Left cardiac atrium (tissue), 4 donors: Measurements from ENCODE around the gene MEIOB. TPM values are rescaled to one million over a fixed set of nuclear protein-coding genes. Genes with fewer than 3 reads are reported as not detected.
"Not testable (repeated sequence)": the region's sequence is repeated elsewhere in the genome, so short reads cannot be mapped to it uniquely, and the experiment has no call there.

ENCODE experiments used
- ATAC-seq, 2 donors: fragments of 200-7000 bp; cut with Tn5 transposase; one replicate each; pipeline ENCODE4 v1.9.1; 2020; ENCODE audit warnings: mild to moderate bottlenecking in 2 of 2, moderate library complexity in 2 of 2
- DNase-seq: peaks from one replicate; pipeline ENCODE4 v3.0.0-alpha.2; 2020
- intact Hi-C, 2 donors: fragments of 100-400 bp; cut with DNase I; formaldehyde crosslinking; loops; one replicate each; pipeline versions ENCODE4 v1.14.1 to v1.15.1; 2022 to 2023
- total RNA-seq, 2 donors: library from RNA; stranded (reverse); fragmentation: NEBNext Ultra II Directional; extraction: Animal tissue kit (Norgen Biotek cat#: 25700); gene quantifications; one replicate each; pipeline ENCODE4 v1.2.1, GENCODE V29; 2021
- donor health status: DM: no; HTN: yes; CAD: no.
- donor health status: DM: no; HTN: yes; CAD: no; lungs with severe emphysema.
- donor health status: DM: yes; HTN: yes; CAD: no.
- donor health status: Dilated cardiomyopathy.

Gene MEIOB
- total RNA-seq, 2 donors from 2014 or later = 0.18 to 0.21 TPM

GRCh38 chr16:1818873-1819525 lies 53.0 kb downstream of the MEIOB start:
- ATAC-seq (no peak), DNase-seq (no peak)
- intact Hi-C loops = no loop called here

- ATAC-seq (peak in 1 of 2 donors; percentile 6), DNase-seq (no peak)
- intact Hi-C loops = no loop called here
Measured at GRCh38 chr16:1818204-1818872, 53.6 kb downstream of the MEIOB start.

GRCh38 chr16:1817716-1818115 lies 54.2 kb downstream of the MEIOB start:
- intact Hi-C loops = no loop called here
- ATAC-seq = no peak
- no peak for DNase-seq

DNA sequence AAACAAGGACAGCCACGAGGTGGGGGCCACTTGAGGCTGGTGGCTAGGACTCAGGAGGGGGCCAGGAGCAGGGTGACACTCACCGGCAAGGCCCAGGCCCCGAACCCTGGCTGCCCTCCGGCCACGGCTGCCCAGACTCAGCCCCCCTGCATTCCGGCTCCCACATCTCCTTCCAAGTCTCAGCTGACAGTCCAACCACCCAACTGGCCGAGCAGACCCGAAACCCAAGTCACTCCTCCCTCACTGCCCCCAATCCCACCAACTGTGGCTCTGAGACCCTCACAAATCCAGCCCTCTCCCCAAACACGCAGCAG lies 54.7 kb downstream of the MEIOB start:
- intact Hi-C loops = no loop called here
- DNase-seq (no peak), ATAC-seq (no peak)

GRCh38 chr16:1816396-1817275 lies 55.3 kb downstream of the MEIOB start:
- no peak for ATAC-seq
- DNase-seq = no peak
- intact Hi-C loops = no loop called here

GRCh38 chr16:1815461-1815860 lies 56.5 kb downstream of the MEIOB start:
- intact Hi-C loops = no loop called here
- ATAC-seq (no peak), DNase-seq (no peak)

- ATAC-seq (peak; percentile 90 to 95), DNase-seq (peak; percentile 71)
- intact Hi-C loops = no loop called here
Measured at GRCh38 chr16:1812732-1813163, 59.2 kb downstream of the MEIOB start.

DNA sequence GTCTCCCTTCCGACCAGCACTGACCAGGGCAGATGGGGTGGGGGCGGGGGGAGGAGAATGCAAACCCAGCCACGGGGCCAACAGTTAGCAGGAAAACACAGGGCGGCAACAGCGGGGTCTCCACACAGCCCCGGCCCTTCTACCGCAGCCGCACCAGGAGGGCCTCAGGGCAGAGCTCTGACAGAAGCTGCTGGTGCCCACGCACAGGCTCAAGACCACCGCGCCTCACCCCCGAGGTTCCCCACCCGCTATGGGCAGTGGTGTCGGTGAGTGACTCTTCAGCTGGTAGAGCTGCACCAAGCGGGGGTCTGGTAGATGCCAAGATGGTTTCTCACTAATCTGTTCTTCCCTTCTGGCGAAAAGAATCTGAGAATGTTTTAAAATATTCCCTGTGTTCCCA lies 61.4 kb downstream of the MEIOB start:
- ATAC-seq (no peak), DNase-seq (no peak)
- intact Hi-C loops = no loop called here

GRCh38 chr16:1810106-1810505 lies 61.9 kb downstream of the MEIOB start:
- ATAC-seq = no peak
- DNase-seq = no peak
- intact Hi-C loops = no loop called here

- no peak for ATAC-seq
- intact Hi-C loops = no loop called here
Measured at GRCh38 chr16:1809281-1809801, 62.6 kb downstream of the MEIOB start.

DNA sequence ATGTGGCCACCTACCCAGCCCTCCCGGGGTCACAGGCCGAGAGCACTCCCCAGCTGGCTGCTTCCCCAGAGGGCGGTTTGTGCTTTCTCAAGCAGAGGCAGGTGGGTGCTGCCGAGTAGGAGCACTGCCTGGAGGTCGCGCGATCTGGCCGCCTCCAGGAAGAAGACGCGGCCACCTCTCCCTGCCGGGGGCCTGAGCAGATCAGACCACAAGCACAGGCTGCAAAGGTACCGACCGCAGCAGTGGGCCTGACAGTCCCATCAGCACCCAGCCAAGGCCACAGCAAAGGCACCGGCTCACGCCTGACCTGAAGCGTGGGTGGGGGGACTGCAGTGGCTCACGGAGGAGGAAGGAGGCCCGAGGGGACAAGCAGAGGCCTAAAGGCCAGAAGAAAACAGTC lies 63.3 kb downstream of the MEIOB start:
- no peak for DNase-seq
- intact Hi-C loops = no loop called here
- no peak for ATAC-seq

More at GRCh38 chr16:1809281-1809801, 62.6 kb downstream of the MEIOB start:
- DNase-seq = peak; percentile 14

- DNase-seq = peak; percentile 12
- ATAC-seq = no peak
- intact Hi-C loops = no loop called here
Measured at GRCh38 chr16:1807626-1808025, 64.3 kb downstream of the MEIOB start.

DNA sequence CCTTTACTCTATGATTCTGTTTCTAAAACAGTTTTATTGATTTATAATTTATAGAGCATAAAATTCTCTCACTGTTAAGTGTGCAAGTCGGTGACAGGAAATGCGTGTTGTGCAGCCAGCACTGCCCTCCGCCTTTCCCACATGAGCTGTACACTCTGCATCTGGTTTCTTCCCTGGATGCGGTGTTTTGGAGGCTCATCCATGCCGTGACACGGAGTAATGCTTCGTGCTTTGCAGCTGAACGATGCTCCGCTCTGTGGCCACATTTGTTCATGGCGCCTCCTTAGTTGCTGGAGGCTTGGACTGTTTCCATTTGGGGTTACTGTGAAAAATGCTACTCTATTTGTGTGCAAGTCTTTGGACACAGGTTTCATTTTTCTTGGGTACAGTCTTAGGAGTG lies 71.3 kb downstream of the MEIOB start:
- intact Hi-C loops = no loop called here
- DNase-seq (no peak), ATAC-seq (no peak)

DNA sequence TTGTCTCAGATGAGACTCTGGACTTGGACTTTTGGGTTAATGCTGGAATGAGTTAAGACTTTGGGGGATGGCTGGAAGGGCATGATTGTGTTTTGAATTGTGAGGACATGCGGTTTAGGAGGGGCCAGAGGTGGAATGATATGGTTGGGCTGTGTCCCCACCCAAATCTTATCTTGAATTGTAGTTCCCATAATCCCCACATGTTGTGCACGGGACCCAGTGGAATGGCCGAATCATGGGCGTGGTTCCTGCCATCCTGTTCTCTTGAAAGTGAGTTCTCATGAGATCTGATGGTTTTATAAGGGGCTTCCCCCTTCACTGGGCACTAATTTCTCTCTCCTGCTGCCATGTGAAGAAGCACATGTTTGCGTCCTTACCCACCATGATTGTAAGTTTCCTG lies 72.7 kb downstream of the MEIOB start:
- DNase-seq, intact Hi-C loops, ATAC-seq: not testable (repeated sequence)

DNA sequence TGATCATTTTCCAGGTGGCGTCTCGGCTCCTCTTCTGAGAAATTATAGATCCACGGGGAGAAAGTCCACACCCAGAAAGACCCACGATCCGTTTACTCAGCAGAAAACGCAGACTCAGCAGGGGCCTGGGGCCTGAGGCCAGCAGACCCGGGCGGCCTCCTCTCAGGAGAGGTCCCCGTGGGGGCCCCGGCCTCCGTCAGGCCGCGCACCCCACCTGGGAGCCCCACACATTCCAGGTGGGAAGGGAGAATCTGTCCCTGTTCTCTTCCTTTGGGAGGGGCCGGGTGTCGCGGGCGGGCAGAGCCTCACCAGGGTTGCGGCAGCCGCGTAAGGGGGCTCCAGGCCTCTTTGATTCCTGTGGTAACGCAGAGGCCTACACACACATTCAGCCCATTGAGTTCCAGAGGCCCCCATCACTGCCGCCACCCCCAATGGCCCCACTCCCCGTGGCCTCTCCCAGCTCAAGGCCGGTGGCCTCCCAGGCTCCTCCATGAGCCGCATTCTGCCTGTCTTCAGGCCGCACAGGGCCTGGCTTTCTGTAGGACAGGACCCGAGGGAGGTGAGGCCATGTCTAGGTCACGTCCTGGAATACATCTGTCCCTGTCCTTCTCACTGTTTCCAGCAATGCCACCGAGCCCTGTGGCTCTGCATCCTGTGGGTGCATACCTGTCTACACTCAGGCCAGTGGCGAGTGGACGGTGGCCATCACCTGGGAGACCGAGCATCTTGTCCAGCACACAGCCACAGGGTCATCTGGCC lies 76.9 kb downstream of the MEIOB start:
- DNase-seq (peak; percentile 8), ATAC-seq (no peak)
- intact Hi-C loops = no loop called here

DNA sequence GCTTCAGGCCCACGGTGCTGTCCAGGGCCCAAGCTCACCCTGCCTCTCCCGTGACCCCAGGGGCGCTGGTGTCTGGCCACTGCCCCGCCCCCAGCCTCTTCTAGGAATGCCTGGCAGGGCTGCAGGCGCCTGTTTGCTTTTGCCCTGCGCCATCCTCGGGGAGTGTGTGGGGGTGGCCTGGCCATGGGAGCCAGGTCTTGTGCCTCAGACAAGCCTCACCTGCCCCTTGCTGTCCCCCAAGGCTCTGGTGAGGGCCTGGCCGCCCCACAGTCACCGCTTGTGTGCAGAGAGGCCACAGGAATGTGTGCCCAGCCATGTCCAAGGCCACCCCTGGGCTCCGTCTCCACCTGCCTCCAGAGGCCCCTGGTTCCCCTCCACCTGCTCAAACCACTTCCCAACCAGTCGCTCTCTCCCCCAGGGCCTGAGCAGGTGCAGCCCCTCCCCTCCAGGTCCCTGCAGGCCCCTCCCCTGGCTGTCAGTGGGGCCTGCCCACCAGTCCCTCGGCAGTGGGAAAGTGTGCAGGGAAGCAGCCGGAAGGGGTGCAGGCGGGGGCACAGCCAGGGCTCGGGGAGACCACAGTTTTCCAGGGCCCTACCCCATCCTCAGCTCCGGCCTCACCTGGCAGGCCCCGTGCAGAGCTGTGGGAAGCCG lies 77.6 kb downstream of the MEIOB start:
- intact Hi-C loops = no loop called here
- DNase-seq (peak; percentile 16), ATAC-seq (peak; percentile 3 to 7)

DNA sequence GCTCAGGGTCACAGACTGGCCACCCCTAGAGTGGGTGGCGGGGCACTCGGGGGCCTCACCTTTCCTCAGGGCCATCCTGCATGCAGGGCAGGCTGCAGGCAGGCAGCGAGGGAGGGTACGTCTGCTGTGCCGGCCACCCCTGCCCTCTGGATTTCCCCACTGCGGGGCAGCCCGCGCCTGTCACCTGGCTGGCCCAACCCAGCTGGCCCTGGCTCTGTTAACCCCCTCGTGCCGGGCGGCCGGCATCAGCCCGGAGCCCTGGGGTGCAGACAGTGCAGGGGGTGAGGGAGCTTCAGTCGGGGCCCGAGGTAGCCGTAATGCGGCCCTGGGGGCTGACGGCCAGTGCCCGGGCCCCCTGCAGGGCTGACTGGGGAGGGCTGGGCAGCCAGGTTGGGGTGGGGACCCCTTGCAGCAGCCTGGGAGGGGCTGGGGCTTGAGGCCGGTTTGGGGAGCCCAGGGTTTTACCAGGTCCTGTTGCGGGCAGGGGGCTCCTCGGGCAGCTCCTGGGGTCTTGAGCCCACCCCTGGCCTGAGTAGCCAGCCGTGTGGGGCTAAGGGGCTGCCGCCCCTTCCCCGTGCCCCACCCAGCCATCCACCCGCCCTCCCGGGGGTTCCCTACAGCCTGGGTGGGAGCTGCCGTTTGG lies 78.3 kb downstream of the MEIOB start, which contains the start of gene IGFALS:
Gene IGFALS, minus strand, starts transcription at position 128 of the 643 bp plus-strand sequence. Its CDS starts 53 bp downstream, at position 75.
- DNase-seq (peak; percentile 12), ATAC-seq (peak; percentile 4 to 5)
- intact Hi-C loops = no loop called here
